Adrenal gland (tissue), 5 donors: Measurements from ENCODE around the gene ANKRD10.

Experiments
- POLR2A ChIP-seq, 2 donors: fragments of 450-650 bp; IDR thresholded peaks; one replicate each; pipeline ENCODE4 v1.6.1; 2017; ENCODE audit warnings: antibody characterized with exemption in 2 of 2, mild to moderate bottlenecking in 2 of 2, moderate library complexity in 1 of 2
- TF ChIP-seq, protein P1 (sequence below), 6 experiments: fragments of 450-650 bp in 4 of 6; fragments of 200-600 bp in 2 of 6; sonication (generic) in 1 of 6; IDR thresholded peaks; 1 replicate in 5 of 6; 2 replicates in 1 of 6; pipeline versions ENCODE4 v1.5.1 to v1.8.0; 2016 to 2021; ENCODE audit warnings: antibody characterized with exemption in 6 of 6, mild to moderate bottlenecking in 2 of 6, moderate library complexity in 1 of 6
- donor health status: DM: no; HTN: no; CAD: no.

DNA sequence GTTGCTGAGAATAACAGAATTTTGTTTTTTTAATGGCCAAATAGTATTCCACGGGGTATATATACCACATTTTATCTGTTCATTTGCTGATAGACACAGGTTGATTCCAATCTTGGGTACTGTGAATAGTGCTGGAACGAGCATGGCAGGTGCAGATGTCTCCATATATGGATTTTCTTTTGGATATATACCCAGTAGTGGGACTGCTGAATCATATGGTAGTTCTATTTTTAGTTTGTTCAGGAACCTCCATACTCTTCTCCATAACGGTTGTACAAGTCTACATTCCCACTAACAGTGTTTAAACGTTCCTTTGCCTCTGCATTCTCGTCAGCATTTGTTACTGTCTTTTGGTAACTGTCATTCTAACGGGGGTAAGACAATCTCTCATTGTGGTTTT, 17.3 kb downstream of the ANKRD10 start:
- TF ChIP-seq, protein P1, sequence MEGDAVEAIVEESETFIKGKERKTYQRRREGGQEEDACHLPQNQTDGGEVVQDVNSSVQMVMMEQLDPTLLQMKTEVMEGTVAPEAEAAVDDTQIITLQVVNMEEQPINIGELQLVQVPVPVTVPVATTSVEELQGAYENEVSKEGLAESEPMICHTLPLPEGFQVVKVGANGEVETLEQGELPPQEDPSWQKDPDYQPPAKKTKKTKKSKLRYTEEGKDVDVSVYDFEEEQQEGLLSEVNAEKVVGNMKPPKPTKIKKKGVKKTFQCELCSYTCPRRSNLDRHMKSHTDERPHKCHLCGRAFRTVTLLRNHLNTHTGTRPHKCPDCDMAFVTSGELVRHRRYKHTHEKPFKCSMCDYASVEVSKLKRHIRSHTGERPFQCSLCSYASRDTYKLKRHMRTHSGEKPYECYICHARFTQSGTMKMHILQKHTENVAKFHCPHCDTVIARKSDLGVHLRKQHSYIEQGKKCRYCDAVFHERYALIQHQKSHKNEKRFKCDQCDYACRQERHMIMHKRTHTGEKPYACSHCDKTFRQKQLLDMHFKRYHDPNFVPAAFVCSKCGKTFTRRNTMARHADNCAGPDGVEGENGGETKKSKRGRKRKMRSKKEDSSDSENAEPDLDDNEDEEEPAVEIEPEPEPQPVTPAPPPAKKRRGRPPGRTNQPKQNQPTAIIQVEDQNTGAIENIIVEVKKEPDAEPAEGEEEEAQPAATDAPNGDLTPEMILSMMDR (IDR thresholded peaks at IDR 0.05): no peak
- no peak for TF ChIP-seq POLR2A (IDR thresholded peaks at IDR 0.05)
